GM19099 (cell line): ENCODE measurements around the gene TRAF7.

Experiments
- POLR2A ChIP-seq: IDR thresholded peaks from 3 replicates; pipeline ENCODE4 v1.6.1; 2011; ENCODE audit warnings: low read depth; ENCODE audit not compliant: insufficient read length; ENCODE audit errors: extremely low read depth

Gene TRAF7

GRCh38 chr16:2190002-2190658 is 34.5 kb downstream of the TRAF7 start:
- TF ChIP-seq POLR2A: no peak

DNA sequence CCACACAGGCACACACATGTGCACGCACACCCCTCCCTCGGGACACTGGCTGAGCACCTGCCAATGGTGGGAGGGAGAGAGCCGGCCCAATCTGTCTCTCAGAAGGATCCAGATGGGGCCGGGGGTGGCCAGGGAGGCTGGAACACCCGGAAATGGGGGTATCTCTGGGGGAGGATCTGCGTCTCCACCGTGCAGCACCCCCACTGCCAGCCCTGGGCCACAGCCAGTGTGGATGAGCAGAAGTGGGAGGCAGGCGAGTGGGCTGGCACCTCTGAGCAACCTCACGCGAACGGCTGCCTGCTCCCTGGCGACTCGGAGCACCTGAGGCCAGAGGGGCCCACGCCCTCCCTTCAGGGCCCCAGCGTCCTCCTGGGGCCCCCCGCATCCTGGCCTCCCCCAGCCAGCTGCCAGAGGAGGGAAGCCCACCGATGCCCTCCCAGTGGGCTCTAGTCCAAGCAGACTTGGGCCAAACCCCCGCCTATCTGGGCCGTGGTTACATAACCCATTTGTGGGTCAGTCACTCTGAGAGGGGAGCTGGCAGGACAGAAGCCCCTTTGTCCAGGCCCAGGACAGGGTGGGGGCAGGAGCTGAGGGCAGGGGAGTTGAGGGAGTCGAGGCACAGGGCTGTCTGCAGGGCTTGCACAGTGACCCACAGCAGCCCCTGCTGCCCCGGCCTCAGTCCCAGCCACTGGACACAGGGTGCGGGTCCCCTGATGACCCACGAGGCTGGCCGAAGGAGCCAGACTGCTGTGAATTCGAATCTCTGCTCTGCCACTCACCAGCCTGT is 35.3 kb downstream of the TRAF7 start:
- no peak for TF ChIP-seq POLR2A

DNA sequence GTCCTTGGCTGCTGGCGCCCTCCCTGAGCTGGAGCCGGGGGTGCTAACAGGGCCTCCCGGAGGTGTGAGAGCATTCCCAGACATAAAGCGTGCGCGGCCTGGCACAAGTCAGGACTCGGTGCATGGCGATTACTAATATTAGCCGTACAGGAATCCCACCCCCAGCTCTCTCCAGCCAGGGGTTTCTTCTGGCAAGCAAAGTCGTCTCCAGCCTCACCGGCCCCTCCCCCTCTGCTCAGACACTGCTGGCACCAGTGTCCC is 35.8 kb downstream of the TRAF7 start:
- TF ChIP-seq POLR2A: no peak

GRCh38 chr16:2194166-2194834 is 38.7 kb downstream of the TRAF7 start:
- TF ChIP-seq POLR2A: no peak

DNA sequence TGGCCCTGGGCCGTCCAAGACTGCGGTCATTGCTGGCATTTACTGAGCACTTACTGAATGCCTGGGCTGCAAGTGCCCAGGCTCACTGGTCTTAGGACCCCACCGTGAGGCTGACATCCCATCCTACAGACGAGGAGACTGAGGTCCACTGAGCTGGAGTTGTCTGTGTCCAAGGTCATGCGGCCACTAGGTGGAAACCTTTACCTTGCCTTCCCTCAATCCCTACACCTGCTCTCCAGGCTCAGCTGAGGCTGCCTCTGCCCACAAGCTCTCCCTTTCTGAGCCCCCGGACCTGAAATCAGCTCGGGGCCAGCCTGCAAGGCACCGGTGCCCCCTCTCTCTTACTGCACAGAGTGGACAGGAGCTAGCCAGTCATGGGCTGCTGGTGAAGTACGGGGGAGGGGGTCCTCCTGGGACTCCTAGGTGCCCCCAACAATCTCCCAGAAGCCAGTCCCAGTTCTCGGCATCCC is 39.3 kb downstream of the TRAF7 start:
- TF ChIP-seq POLR2A: no peak

DNA sequence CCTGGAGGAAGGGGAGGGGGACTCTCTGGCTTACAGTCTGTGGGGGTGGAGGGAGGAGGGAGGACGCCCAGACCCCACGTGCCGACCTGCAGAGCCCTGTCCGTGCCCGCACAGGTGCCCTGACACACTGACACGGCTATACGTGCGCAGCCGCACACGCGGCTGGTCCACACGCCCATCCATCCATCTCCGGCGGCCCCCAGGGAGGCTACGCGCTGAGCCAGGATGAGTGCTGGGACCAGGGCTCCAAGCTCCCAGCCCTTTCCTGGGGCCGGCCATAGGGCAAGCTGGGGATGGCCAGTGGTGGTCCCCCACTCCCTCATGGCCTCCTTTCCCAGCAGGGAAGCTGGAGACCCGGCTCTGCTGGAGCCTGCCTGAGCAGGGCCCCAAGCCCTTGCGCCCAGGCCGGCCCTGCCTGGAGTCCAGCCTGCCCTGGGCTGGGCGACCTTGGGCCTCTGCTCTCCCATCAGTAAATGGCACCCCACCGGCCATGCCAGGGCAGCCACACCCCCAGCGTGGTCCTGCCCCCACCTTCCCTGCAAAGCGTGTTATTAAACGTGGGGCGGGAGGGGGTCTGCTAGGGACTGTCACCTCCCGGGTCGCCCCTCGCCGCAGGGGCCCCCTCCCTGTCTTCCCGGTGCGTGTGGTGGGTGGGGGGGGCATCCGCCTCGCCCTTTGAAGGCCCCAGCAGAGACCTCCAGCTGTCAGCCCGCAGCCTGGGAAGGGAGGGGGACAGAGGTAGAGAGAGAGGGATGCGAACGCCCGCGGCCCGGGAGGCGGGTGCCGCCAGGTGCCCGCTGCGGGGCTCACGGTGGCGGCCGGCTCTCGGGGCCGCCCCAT is 40.0 kb downstream of the TRAF7 start:
- no peak for TF ChIP-seq POLR2A

DNA sequence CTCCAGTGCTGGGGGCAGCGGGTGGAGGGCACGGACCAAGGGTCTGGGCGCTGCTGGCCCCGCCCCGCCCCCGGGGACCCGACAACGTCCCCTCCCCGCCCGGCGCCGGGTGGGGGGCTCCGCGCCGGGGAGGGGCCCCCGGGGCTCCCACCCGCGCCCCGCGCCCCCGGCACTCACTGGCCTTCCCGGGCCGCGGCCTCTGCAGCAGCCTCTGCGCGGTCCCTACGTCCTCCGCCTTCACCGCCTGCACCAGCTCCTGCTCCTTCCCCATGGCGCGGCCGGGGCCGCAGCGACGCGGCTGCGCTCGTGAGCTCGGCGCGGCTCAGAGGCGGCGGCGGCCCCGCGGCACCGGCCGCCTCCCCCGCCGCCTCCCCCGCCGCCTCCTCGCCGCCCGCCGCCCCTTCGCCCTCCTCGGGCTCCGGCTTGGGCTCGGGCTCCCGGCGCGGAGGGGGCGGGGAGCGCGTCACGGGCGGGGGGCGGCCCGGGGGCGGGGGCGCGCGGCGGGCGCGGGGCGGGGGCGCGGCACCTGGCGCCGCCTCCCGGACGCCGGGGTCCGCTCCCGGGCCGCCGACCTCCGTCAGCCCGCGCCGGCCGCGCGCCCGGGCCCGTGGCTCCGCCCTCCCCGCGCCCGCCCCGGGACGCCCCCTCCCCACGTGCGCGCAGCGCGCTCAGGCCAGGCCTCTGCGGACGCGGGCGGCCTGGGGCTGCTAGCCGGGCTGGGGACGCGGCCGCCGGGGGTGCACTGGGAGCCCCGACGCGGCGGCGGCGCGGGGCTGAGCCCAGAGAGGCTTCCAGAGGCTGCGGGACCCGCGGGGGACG is 40.8 kb downstream of the TRAF7 start, which contains the start of gene CASKIN1:
TSS of gene CASKIN1 (minus strand) at position 444 of the 819 bp plus-strand sequence. CDS start at position 271, 173 bp downstream.
- no peak for TF ChIP-seq POLR2A

DNA sequence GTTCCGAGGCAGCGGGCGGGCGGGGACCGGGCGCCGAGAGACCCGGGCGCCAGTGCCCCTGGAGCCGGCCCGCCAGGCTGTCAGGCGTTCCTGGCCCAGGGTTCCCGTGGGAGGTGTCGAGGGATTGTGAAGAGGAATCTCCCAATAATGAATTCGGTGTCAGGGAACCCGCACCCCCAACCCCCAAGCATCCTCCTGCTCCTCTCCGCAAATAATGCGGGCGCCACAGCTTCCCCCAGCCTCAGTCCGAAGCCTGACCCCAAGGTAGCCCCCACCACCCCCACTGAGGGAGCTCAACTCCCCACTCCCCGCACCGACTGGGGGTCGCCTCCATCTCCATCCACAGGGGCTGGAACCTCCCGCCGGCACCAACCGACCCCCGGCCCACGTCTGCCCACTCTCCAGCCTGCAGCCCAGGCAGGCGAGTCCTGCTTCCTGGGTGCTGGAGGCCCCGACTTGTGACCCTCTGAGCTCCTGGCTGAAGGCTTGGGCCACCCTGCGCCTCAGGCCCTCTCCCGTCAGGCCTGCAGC is 41.5 kb downstream of the TRAF7 start:
- TF ChIP-seq POLR2A: no peak

- TF ChIP-seq POLR2A: no peak
These were observed 42.2 kb downstream of the TRAF7 start for GRCh38 chr16:2197765-2198164.

- TF ChIP-seq POLR2A: no peak
These were observed 42.7 kb downstream of the TRAF7 start for GRCh38 chr16:2198283-2198682.

DNA sequence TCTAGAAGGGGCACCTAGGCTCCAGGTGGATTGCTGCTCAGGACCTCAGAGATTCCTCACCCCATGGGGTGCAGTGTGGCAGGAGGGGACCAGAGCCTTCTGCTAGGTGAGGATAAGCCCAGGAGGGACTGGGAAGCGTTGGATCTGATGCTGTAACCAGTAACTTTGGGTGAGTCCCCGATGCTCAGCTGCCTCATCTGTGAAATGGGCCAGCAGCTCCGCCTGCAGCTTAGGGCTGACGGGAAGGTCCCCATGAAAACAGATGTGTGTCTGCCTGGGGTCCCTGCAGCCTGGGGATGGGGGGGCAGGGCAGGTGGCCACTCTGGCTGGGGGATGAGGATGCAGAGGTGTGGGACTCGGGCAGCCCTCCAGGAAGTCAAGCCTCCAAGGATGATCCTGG is 43.5 kb downstream of the TRAF7 start:
- no peak for TF ChIP-seq POLR2A

DNA sequence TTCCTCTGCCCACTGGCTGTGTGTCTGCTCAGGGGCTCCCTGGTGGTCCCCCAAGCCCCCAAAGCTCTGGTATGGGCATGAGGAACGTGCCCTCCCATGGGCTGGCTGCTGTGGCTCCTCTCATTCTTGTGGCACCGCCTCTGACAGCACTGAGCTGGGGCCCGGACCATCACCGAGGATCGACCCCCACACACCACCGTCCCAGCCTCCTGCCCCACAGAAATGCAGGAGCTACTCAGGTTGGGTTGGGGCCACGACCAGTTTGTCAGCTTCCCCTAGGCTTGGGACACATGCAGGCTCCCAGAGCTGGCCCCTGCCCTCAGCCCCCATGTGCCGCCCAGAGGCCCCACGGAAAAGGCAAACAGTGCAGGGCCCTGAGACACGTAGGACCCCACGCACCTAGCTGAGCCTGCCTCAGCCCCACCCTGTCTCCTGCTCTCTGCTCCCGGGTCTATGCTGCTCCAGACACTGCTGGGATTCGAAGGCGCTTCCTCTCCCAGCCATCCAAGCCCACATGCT is 44.1 kb downstream of the TRAF7 start:
- no peak for TF ChIP-seq POLR2A

GRCh38 chr16:2200313-2200712 is 44.7 kb downstream of the TRAF7 start:
- no peak for TF ChIP-seq POLR2A
